Stimulated activated naive CD8-positive, alpha-beta T cell treated with anti-CD3 and anti-CD28 coated beads, Interleukin-15, Interleukin-2, amounts not matched to agents 100 ng/mL and 50 ng/mL, for 24 hours (primary cell): ENCODE measurements around the gene IFI44.

ENCODE experiments used
- H3K27ac Mint-ChIP-seq: one replicate; pipeline ENCODE4 v1.8.0; 2021; ENCODE audit warnings: mild to moderate bottlenecking, mixed read lengths
- H3K27me3 Mint-ChIP-seq: one replicate; pipeline ENCODE4 v1.8.0; 2021; ENCODE audit warnings: mixed read lengths
- H3K36me3 Mint-ChIP-seq: one replicate; pipeline ENCODE4 v1.8.0; 2021; ENCODE audit warnings: low read depth, mixed read lengths
- H3K4me1 Mint-ChIP-seq: one replicate; pipeline ENCODE4 v1.8.0; 2021; ENCODE audit warnings: low read depth, mixed read lengths
- H3K4me3 Mint-ChIP-seq: one replicate; pipeline ENCODE4 v1.8.0; 2021; ENCODE audit warnings: mild to moderate bottlenecking, mixed read lengths
- H3K9me3 Mint-ChIP-seq: one replicate; pipeline ENCODE4 v1.8.0; 2021; ENCODE audit warnings: mixed read lengths

Gene IFI44, protein sequence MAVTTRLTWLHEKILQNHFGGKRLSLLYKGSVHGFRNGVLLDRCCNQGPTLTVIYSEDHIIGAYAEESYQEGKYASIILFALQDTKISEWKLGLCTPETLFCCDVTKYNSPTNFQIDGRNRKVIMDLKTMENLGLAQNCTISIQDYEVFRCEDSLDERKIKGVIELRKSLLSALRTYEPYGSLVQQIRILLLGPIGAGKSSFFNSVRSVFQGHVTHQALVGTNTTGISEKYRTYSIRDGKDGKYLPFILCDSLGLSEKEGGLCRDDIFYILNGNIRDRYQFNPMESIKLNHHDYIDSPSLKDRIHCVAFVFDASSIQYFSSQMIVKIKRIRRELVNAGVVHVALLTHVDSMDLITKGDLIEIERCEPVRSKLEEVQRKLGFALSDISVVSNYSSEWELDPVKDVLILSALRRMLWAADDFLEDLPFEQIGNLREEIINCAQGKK

DNA sequence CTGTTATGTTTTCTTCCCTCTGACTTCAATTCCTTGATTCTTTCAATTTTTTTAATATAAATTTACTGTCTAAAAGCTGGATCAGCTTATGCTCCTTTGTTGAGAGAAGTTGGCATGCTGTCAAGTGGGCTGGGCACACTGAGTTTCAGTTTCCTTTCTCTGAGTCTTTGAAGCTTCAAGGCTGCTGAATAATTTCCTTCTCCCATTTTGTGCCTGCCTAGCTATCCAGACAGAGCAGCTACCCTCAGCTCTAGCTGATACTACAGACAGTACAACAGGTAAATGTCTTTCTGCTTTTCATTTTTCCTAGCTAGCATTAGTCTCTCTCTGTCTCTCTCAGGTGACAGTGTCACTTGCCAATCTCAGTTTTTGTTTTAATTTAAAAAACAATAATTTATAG is at the start of gene IFI44:
TSS of gene IFI44 (plus strand) at position 204 of the 400 bp plus-strand sequence. CDS start 365 bp downstream, outside the sequence.
- Mint-ChIP-seq H3K27ac (peak within 1 kb of the TSS; percentile 83), H3K4me1 (peaks cover 54% of the 10 kb centered on the region), H3K27me3 (no peaks in the 10 kb centered on the region), H3K9me3 (peaks cover 18% of the 10 kb centered on the region), H3K36me3 (peaks cover 55% of the 10 kb centered on the region), H3K4me3 (peak within 1 kb of the TSS; percentile 87)

DNA sequence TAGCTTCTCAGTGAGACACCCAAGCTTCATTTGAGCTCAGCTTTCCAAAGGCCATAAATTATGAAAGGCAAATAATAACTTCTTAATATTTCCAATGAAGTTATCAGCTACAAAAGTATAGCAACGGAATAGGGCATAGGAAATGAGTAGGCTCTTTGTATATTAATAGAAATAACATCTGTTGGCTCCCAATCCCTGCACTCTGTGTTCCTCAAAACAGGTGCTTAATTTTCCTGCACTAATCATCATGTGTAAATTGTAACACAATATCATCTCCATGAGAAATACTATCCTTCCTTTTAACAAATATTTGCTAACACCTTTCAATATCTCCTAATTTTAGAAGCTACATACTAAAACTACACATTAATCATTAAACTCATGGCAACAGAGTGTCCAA is 48.6 kb upstream of the IFI44 start:
- Mint-ChIP-seq H3K27me3 (no peaks in the 10 kb centered on the region), H3K4me3 (no peak overlapping the region), H3K36me3 (no peaks in the 10 kb centered on the region), H3K9me3 (no peaks in the 10 kb centered on the region), H3K27ac (no peak overlapping the region), H3K4me1 (no peaks in the 10 kb centered on the region)

DNA sequence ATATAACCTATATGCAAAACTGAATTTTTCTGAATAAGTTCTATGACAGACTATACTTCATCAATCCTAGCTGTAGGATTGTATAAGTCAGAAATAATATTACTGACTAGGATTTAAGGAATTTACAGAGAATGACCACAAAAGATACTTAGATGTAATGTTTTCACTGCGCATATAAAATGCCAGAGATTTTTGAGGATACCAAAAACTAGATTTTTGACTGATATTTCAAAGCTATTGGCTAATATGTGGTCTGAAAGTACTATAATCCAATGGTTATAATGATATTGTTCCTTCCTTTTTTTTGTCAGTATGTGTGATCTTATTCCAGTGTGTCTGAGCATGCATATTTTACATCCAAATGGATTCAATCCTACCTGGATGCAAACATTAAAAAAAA is 46.4 kb upstream of the IFI44 start:
- H3K4me3 Mint-ChIP-seq: no peak overlapping the region
- no peaks in the 10 kb centered on the region for H3K27me3 Mint-ChIP-seq
- H3K9me3 Mint-ChIP-seq: no peaks in the 10 kb centered on the region
- H3K27ac Mint-ChIP-seq: no peak overlapping the region
- no peaks in the 10 kb centered on the region for H3K4me1 Mint-ChIP-seq
- H3K36me3 Mint-ChIP-seq: no peaks in the 10 kb centered on the region

DNA sequence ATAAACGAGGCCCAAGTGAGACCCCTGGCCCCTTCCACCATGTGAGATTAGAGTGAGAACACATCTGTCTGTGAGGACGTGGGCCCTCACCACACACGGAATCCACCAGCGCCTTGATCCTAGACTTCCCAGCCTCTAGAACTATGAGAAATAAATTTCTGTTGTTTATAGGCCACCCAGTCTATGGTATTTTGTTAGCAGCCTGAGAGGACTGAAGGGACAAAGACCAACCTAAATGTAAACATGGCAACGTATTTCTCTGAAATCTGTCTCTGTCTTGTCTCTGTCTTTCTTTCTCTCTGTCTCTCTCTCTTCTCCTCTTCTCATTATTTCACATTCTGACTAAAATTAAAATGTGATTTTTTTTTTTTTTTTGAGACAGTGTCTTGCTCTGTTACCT is 45.0 kb upstream of the IFI44 start:
- H3K4me3 Mint-ChIP-seq: no peak overlapping the region
- no peak overlapping the region for H3K27ac Mint-ChIP-seq
- no peaks in the 10 kb centered on the region for H3K36me3 Mint-ChIP-seq
- H3K27me3 Mint-ChIP-seq: no peaks in the 10 kb centered on the region
- no peaks in the 10 kb centered on the region for H3K4me1 Mint-ChIP-seq
- H3K9me3 Mint-ChIP-seq: no peaks in the 10 kb centered on the region

DNA sequence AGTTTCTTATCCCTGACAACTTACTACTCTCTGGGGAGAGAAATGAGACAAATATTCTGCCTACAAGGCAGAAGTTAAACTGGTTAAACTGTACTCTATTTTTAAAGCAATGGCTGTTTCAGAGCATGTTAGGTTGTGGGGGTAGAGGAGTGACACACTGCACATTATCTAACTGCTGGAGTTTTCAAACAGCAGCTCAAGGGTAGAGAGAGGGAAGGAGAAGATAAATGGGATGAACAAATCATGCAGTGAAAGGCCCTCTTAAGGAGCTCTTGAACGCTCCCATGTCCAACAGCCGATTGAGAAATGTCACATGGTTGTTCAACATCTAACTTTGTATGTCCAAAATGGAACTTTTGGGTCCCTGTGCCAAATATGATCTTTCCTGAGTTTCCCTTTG is 43.4 kb upstream of the IFI44 start:
- H3K36me3 Mint-ChIP-seq: no peaks in the 10 kb centered on the region
- H3K9me3 Mint-ChIP-seq: no peaks in the 10 kb centered on the region
- H3K27ac Mint-ChIP-seq: no peak overlapping the region
- no peaks in the 10 kb centered on the region for H3K4me1 Mint-ChIP-seq
- no peak overlapping the region for H3K4me3 Mint-ChIP-seq
- H3K27me3 Mint-ChIP-seq: no peaks in the 10 kb centered on the region

DNA sequence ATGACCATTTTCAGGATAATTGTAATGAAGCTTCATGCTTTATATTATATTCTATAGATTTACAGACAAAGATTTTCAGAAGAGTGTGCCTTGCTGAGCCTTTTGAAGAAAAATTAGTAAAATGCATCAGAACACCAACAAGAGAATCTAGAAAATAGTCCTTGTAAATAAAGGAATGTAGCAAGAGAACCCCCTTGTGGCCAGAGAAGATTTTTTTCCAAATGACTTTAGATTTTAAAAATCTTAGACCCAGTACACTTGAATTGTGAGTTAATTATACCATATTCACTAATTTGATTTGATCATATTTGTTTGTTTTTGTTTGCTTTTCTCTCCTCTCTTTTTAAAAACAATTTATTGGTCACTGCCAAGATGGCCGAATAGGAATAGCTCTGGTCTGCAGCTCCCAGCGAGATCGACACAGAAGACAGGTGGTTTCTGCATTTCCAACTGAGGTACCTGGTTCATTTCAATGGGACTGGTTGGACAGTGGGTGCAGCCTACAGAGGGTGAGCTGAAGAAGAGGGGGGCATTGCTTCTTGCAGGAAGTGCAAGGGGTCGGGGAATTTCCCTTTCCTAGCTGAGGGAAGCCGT is 42.2 kb upstream of the IFI44 start:
- no peak overlapping the region for H3K4me3 Mint-ChIP-seq
- H3K27me3 Mint-ChIP-seq: no peaks in the 10 kb centered on the region
- no peaks in the 10 kb centered on the region for H3K4me1 Mint-ChIP-seq
- no peak overlapping the region for H3K27ac Mint-ChIP-seq
- no peaks in the 10 kb centered on the region for H3K36me3 Mint-ChIP-seq
- no peaks in the 10 kb centered on the region for H3K9me3 Mint-ChIP-seq

DNA sequence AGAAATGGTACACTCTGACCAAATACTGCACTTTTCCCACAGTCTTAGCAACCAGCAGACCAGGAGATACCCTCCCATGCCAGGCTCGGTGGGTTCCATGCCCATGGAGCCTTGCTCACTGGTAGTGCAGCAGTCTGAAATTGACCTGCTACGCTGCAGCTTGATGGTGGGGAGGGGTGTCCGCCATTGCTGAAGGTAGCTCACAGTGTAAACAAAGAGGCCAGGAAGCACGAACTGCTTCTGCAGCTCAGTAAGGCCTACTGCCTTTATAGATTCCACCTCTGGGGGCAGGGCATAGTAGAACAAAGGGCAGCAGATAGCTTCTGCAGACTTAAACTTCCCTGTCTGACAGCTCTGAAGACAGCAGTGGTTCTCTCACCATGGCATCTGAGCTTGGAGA is 41.7 kb upstream of the IFI44 start:
- Mint-ChIP-seq H3K4me3 (no peak overlapping the region), H3K27ac (no peak overlapping the region), H3K27me3 (no peaks in the 10 kb centered on the region), H3K36me3 (no peaks in the 10 kb centered on the region), H3K9me3 (no peaks in the 10 kb centered on the region), H3K4me1 (no peaks in the 10 kb centered on the region)

DNA sequence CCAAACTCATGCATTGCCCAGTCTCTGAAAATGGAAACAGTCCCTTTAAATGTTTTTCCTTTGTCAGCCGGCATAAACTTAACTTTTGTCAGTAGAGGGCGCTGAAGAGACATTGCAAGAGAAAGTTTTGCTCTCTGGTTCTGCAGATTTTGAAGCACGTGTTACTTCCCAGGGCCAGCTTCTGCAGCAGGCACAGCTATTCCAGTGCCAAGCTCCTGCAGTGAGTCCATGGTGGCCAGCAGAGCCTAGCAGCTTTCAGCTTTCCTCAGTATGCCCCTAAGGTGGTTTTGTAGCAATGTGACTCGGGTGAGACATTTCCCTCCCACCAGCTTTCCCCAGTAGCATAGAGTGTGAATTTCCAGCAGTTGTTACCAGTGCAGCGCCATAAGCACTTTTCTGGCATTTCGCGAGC is 32.0 kb upstream of the IFI44 start:
- no peak overlapping the region for H3K4me3 Mint-ChIP-seq
- H3K9me3 Mint-ChIP-seq: no peaks in the 10 kb centered on the region
- peaks cover 45% of the 10 kb centered on the region for H3K4me1 Mint-ChIP-seq
- peaks cover 4% of the 10 kb centered on the region for H3K36me3 Mint-ChIP-seq
- no peak overlapping the region for H3K27ac Mint-ChIP-seq
- no peaks in the 10 kb centered on the region for H3K27me3 Mint-ChIP-seq

DNA sequence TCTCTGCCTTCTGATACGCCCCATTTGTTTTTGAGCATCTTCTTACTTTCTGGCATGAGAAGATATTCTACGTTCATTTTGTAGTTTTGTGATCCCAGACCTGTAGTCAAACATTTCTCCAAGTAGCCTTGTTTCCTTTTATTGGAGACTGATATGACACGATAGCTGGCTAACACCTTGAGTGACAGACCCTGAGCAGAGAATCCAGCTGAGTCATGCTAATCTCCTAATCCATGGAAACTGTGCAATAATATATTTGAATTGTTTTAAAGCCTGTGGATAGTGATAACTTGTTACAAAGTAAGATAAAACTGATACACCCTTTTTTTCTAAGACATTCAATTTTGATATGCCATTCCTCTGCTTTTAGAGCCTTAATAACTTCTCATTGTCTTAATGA is 30.6 kb upstream of the IFI44 start:
- H3K9me3 Mint-ChIP-seq: no peaks in the 10 kb centered on the region
- peaks cover 59% of the 10 kb centered on the region for H3K4me1 Mint-ChIP-seq
- peak overlapping the region; percentile 90 for H3K27ac Mint-ChIP-seq
- no peaks in the 10 kb centered on the region for H3K27me3 Mint-ChIP-seq
- H3K36me3 Mint-ChIP-seq: peaks cover 12% of the 10 kb centered on the region
- H3K4me3 Mint-ChIP-seq: no peak overlapping the region

DNA sequence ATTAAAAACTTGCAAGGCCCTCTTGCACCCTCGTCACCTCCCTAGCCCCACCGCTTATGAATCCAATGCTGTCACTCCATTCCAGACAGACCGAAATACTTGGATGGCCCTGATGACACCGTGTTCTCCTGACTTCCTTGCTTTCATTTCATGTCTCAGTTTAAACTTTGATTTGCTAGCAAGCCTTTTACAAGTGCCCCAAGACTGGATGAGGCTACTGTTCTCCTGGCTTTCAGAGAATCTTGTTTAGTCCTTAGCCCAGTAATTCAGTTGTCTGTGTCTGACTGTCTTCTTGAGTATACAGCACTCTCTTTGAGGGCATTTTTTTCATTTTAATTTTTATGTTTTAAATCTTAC is 30.2 kb upstream of the IFI44 start:
- no peaks in the 10 kb centered on the region for H3K9me3 Mint-ChIP-seq
- H3K27ac Mint-ChIP-seq: peak overlapping the region; percentile 90
- H3K4me3 Mint-ChIP-seq: peak overlapping the region; percentile 89
- peaks cover 63% of the 10 kb centered on the region for H3K4me1 Mint-ChIP-seq
- H3K27me3 Mint-ChIP-seq: no peaks in the 10 kb centered on the region
- peaks cover 16% of the 10 kb centered on the region for H3K36me3 Mint-ChIP-seq

DNA sequence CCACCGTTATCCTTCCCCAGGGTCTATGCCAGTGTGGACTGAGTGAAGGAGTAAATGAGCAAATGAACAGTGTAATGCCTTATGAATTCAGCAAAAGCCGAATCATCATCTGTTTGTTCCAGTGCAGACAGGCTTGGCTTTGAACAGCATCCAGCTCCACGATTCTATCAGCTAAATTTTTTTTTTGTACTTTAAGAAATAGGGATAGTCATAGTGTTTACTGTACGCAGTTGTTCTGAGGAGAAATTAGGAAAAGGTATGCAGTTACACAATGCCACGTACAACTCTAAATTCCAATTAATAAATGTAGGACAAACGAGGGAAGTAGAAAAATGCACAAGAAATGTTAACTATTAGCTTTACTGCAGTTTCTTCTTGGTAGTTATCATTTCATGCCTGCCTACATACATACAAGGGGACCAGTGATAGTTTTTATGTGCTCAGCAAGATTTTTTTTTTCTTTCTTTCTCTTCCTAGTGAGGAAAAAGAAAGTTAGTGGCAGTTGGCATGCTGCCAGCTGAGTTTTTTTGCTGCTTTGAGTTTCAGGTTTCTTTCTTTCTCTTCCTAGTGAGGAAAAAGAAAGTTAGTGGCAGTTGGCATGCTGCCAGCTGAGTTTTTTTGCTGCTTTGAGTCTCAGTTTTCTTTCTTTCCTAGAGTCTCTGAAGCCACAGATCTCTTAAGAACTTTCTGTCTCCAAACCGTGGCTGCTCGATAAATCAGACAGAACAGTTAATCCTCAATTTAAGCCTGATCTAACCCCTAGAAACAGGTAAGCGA is 29.6 kb upstream of the IFI44 start, which contains the start of gene IFI44L:
TSS of gene IFI44L (plus strand) at position 646 of the 777 bp plus-strand sequence. CDS start 7,468 bp downstream, outside the sequence.
- Mint-ChIP-seq H3K4me1 (peaks cover 68% of the 10 kb centered on the region), H3K4me3 (peak within 1 kb of the TSS; percentile 89)

DNA sequence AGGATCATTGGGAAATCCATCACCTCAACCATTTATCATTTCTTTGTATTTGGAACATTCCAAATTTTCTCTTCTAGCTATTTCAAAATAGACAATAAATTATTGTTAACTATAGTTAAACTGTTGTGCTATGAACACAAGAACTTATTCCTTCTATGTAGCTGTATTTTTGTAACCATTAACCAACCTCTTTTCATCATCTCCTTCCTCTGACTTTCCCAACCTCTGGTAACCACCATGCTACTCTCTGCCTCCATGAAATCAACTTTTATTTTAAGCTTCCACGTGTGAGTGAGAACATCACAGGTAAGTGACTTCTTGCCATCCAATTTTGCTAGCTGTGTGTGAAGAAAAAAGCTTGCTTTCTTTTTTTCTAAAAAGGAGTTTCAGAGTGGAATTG is 29.0 kb upstream of the IFI44 start:
- Mint-ChIP-seq H3K36me3 (peaks cover 26% of the 10 kb centered on the region), H3K27me3 (no peaks in the 10 kb centered on the region), H3K9me3 (no peaks in the 10 kb centered on the region), H3K4me1 (peaks cover 75% of the 10 kb centered on the region), H3K4me3 (peak overlapping the region; percentile 89), H3K27ac (peak overlapping the region; percentile 90)

More for the DNA sequence above, 29.6 kb upstream of the IFI44 start, which contains the start of gene IFI44L:
- H3K36me3 Mint-ChIP-seq: peaks cover 22% of the 10 kb centered on the region
- H3K27me3 Mint-ChIP-seq: no peaks in the 10 kb centered on the region
- peak within 1 kb of the TSS; percentile 90 for H3K27ac Mint-ChIP-seq
- H3K9me3 Mint-ChIP-seq: no peaks in the 10 kb centered on the region

DNA sequence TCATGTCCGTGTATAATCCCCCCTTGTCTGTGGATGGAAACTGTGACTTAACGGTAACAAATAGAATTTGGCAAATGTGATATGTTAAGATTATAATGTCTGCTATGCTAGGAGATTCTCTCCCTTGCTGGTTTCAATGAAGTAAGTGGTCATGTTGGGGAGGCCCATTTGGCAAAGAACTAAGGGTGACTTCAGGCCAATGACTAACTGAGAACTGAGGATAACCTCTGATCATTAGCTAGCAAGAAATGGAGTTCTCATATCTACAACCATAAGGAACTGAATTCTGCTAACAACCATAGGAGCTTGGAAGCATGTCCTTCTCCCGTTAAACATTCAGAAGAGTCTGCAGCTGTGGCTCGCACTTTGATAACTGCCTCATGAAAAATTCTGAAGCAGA is 27.1 kb upstream of the IFI44 start:
- Mint-ChIP-seq H3K4me3 (peak overlapping the region; percentile 81), H3K27me3 (no peaks in the 10 kb centered on the region), H3K27ac (peak overlapping the region; percentile 38), H3K9me3 (no peaks in the 10 kb centered on the region), H3K4me1 (peaks cover 87% of the 10 kb centered on the region), H3K36me3 (peaks cover 33% of the 10 kb centered on the region)

DNA sequence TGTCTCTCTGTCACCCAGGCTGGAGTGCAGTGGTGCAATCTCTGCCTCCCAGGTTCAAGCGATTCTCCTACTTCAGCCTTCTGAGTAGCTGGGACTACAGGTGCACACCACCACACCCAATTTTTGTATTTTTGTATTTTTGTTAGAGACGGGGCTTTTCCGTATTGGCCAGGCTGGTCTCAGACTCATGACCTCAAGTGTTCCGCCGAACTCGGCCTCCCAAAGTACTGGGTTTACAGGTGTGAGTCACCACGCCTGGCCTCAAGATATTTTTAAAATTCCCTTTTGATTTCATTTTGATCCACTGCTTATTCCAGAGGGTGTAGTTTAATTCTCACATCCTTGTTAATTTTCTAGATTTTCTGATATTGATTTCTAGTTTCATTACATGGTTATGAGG is 25.6 kb upstream of the IFI44 start:
- peaks cover 42% of the 10 kb centered on the region for H3K36me3 Mint-ChIP-seq
- peaks cover 81% of the 10 kb centered on the region for H3K4me1 Mint-ChIP-seq
- H3K9me3 Mint-ChIP-seq: no peaks in the 10 kb centered on the region
- H3K27me3 Mint-ChIP-seq: no peaks in the 10 kb centered on the region
- peak overlapping the region; percentile 54 for H3K27ac Mint-ChIP-seq
- peak overlapping the region; percentile 81 for H3K4me3 Mint-ChIP-seq

DNA sequence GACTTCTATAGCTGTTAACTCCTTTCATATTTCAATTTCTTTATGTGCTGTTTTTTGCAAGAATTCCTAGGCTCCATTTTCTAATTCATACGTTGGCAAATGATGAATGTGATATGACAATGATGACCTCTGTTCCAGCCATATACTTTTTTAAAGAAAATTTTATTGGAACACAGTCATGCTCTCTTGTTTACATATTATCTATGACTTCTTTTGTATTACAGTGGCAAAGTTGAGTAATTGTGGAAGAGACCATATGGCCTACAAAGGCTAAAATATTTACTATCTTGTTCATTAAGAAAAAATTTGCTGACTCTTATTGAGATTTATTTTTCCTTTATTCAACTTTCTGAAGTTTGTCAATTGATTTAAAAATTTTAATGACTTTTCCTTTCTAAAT is 22.3 kb upstream of the IFI44 start:
- Mint-ChIP-seq H3K27ac (no peak overlapping the region), H3K4me1 (peaks cover 55% of the 10 kb centered on the region), H3K9me3 (no peaks in the 10 kb centered on the region), H3K36me3 (peaks cover 52% of the 10 kb centered on the region), H3K4me3 (no peak overlapping the region), H3K27me3 (no peaks in the 10 kb centered on the region)
